IPS-18a (cell line): ENCODE data around the gene MAFG.
"Not testable (repeated sequence)": the region's sequence is repeated elsewhere in the genome, so short reads cannot be mapped to it uniquely, and the experiment has no call there.

Experiments used
- H3K27ac ChIP-seq: one replicate; pipeline ENCODE4 v1.5.1; 2013; ENCODE audit warnings: low read length
- H3K27me3 ChIP-seq: one replicate; pipeline ENCODE4 v1.6.1; 2013; ENCODE audit warnings: mild to moderate bottlenecking, low read length; ENCODE audit not compliant: control insufficient read depth, insufficient read depth
- H3K36me3 ChIP-seq: one replicate; pipeline ENCODE4 v1.6.1; 2013; ENCODE audit warnings: low read depth, low read length; ENCODE audit not compliant: control insufficient read depth
- H3K4me1 ChIP-seq: one replicate; pipeline ENCODE4 v1.6.1; 2013; ENCODE audit warnings: low read depth, low read length; ENCODE audit not compliant: control insufficient read depth
- H3K4me3 ChIP-seq: one replicate; pipeline ENCODE4 v1.5.1; 2013; ENCODE audit warnings: low read length
- H3K9ac ChIP-seq: one replicate; pipeline ENCODE4 v1.6.1; 2013; ENCODE audit warnings: mild to moderate bottlenecking, low read length, moderate library complexity
- H3K9me3 ChIP-seq: one replicate; pipeline ENCODE4 v1.6.1; 2013; ENCODE audit warnings: low read depth, low read length; ENCODE audit not compliant: control insufficient read depth

Gene MAFG

DNA sequence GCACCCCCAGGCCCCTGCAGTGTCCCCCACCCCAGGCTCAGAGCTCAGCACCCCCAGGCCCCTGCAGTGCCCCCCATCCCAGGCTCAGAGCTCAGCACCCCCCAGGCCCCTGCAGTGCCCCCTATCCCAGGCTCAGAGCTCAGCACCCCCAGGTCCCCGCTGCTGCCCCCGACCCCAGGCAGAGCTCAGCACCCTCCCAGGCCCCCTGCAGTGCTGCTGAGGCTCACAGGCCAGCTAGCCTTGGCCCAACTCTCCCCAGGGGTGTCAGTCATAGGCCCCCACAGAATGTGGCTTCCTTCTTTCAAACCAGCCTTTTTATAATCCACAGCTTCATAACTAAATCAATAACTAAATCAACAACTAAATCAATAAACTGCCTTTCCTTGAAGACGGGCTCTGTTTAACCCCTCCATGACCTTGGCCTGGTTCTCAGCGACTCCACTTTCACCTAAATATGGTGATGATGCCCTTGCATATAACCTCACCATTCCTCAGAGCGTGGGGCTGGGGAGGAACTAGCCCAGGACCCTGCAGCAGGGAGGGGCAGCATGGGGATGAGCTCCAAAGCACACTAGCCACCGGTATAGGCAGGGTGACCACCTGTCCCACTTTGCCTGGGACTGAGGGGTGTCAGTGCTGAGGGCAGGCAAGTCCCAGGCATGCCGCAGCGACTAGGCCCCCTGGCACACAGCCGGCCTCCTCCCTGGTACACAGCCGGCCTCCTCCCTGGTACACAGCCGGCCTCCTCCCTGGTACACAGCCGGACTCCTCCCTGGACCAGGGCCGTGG, 28.4 kb upstream of the MAFG start:
- Histone ChIP-seq H3K27ac (no peak overlapping the region), H3K4me3 (no peak overlapping the region), H3K36me3 (no peaks in the 10 kb centered on the region), H3K9ac (no peak overlapping the region), H3K4me1 (no peaks in the 10 kb centered on the region), H3K9me3 (no peaks in the 10 kb centered on the region), H3K27me3 (peaks cover 47% of the 10 kb centered on the region)

DNA sequence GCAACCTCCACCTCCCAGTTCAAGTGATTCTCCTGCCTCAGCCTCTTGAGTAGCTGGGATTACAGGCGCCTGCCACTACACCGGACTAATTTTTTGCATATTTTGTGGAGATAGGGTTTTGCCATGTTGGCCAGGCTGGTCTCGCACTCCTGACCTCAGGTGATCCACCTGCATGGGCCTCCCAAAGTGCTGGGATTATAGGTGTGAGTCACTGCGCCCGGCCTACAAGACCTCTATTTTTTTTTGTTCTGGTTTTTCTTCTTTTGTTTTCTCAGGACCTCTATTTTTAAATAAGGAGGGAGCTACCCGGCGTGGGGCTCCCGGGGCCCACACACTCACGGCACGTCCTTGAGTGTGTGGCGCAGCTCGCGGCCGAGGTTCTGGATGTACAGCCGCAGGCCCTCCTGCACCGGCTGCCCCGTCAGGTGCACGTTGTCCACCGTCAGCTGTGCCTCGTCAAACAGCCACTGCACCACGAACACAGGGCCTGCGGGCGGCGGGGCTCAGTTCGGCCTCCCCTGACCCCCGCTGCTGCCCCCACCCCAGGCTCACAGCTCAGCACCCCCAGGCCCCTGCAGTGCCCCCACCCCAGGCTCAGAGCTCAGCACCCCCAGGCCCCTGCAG, 27.6 kb upstream of the MAFG start:
- Histone ChIP-seq H3K27me3 (peaks cover 40% of the 10 kb centered on the region), H3K4me3 (no peak overlapping the region), H3K36me3 (no peaks in the 10 kb centered on the region), H3K9ac (no peak overlapping the region), H3K4me1 (no peaks in the 10 kb centered on the region), H3K27ac (no peak overlapping the region), H3K9me3 (no peaks in the 10 kb centered on the region)

DNA sequence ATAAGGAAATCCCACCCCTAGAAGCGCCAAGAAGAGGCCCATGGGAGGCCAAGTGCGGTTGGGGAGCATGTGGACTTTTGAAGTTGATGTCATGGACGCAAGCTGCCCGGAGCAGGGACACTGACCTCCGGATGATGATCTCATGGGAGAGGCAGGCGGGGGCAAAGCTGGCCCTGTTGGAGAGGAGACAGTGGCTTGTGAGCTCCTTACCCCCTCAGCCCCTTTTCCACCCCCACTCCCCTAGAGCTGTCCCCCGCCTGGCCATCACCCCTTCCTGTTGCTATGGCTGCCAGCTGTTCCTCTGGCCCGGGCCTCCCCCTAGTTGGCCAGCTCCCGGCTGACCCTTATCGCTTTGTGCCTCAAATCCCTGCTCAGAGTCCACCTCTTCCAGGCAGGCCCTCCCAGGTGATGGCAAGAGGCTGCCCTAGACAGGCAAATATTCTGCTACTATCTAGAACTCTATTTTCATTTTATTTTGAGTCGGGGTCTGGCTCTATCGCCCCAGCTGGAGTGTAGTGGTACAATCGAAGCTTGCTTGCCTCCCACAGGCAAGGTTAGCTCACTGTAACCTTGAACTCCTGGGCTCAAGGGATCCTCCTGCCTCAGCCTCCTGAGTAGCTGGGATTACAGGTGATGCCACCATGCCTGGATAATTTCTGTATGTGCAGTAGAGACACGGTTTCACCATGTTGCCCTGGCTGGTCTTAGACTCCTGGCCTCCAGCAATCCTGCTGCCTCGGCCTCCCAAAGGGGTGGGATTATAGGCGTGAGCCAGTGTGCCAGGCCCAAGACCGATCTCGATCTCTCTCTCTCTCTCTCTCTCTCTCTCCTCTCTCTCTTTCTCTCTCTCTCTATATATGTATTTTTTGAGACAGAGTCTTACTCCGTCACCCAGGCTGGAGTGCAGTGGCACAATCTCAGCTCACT, 26.9 kb upstream of the MAFG start:
- no peak overlapping the region for H3K27ac ChIP-seq
- no peaks in the 10 kb centered on the region for H3K9me3 ChIP-seq
- H3K36me3 ChIP-seq = no peaks in the 10 kb centered on the region
- no peak overlapping the region for H3K4me3 ChIP-seq
- peaks cover 33% of the 10 kb centered on the region for H3K27me3 ChIP-seq
- H3K9ac ChIP-seq = no peak overlapping the region
- H3K4me1 ChIP-seq = no peaks in the 10 kb centered on the region

DNA sequence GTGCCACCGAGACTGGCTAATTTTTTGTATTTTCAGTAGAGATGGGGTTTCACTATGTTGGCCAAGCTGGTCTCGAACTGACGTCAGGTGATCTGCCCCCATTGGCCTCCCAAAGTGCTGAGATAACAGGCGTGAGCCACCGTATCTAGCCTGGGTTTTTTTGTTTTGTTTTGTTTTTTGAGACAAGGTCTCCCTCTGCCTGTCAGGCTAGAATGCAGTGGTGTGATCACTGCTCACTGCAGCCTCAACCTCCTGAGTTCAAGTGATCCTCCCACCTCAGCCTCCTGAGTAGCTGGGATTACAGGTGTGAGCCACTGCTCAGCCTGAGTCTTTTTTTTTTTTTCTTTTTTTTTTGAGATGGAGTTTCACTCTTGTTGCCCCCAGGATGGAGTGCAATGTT, 25.9 kb upstream of the MAFG start:
- not testable (repeated sequence) for H3K36me3 ChIP-seq, H3K9me3 ChIP-seq, H3K9ac ChIP-seq, H3K4me1 ChIP-seq, H3K4me3 ChIP-seq, H3K27ac ChIP-seq
- H3K27me3 ChIP-seq = peaks cover 23% of the 10 kb centered on the region

DNA sequence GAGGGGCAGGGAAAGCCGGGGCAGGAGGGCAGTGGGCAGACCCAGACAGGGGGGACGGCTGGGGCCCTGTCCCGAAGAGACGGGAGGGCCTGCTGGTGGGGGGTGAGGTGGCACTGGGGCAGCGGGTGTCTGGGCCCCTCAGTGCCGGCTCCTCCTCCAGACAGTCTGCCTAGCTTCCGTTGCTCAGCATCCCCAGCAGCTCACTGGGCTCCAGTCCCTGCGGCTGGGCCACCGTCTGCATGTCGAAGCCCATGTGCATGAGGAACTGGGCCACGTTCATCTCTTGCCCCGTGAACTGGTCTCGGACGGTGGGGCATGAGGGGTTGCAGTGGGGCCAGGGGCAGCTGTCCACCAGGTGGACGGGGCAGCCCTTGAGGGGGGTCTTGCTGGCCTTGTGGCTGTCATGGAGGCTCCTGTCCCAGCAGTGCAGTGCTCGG, 25.3 kb upstream of the MAFG start:
- Histone ChIP-seq H3K9me3 (no peaks in the 10 kb centered on the region), H3K36me3 (no peaks in the 10 kb centered on the region), H3K4me1 (no peaks in the 10 kb centered on the region), H3K27me3 (peaks cover 17% of the 10 kb centered on the region), H3K9ac (no peak overlapping the region), H3K27ac (no peak overlapping the region), H3K4me3 (no peak overlapping the region)

DNA sequence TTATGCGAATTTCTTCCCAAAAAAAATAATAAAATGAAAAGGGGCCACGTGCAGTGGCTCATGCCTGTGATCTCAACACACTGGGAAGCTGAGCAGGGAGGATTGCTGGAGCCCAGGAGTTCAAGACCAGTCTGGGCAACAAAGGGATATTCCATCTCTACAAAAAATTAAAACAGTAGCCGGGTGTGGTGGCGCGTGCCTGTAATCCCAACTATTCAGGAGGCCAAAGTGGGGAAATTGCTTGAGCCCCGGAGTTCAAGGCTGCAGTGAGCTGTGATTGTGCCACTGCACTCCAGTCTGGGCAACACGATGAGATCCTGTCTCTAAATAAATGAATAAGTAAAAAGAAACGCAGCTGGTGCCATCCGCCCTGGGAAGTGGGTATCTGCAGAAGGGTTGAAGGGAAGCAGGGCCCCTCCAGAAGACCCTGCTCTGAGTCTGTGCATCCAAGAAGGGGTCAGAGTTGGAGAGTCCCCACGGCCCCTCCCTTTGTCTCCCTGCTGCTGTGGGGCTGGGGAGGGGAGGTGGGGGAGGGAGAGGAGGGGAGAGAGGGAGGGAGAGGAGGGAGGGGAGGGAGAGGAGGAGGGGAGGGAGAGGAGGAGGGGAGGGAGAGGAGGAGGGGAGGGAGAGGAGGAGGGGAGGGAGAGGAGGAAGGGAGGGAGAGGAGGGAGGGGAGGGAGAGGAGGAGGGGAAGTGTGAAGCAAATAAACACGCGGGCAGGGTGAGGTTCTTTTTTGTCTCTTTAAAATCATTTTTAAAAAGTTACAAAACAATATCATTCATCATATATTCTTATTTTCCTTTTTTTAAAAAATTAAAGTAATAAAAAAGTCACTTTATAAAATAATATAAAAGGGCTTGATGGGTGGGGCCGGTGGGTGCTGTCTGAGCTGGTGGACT, 24.5 kb upstream of the MAFG start:
- Histone ChIP-seq H3K4me1 (no peaks in the 10 kb centered on the region), H3K27me3 (peaks cover 9% of the 10 kb centered on the region), H3K9me3 (no peaks in the 10 kb centered on the region), H3K27ac (no peak overlapping the region), H3K9ac (no peak overlapping the region), H3K4me3 (no peak overlapping the region), H3K36me3 (no peaks in the 10 kb centered on the region)

DNA sequence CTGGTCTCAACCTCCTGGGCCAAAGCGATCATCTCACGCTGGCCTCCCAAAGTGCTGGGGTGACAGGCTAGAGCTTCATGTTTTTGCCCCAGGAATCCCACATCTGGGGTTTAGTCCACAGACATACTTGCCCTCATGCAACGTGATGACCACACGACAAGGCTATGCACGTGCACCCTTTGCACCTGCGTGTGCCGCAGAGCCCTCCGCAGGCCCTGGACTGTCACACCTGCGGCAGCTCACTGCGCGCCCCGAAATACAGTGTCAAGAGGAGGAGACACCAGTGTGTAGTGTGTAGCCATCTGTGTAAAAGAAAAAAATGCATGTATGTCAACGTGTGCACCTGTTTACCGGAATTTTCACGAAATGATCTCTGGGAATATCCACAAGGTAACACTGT, 23.0 kb upstream of the MAFG start:
- Histone ChIP-seq H3K4me1 (no peaks in the 10 kb centered on the region), H3K27ac (no peak overlapping the region), H3K9ac (no peak overlapping the region), H3K36me3 (no peaks in the 10 kb centered on the region), H3K27me3 (no peaks in the 10 kb centered on the region), H3K4me3 (no peak overlapping the region), H3K9me3 (no peaks in the 10 kb centered on the region)

DNA sequence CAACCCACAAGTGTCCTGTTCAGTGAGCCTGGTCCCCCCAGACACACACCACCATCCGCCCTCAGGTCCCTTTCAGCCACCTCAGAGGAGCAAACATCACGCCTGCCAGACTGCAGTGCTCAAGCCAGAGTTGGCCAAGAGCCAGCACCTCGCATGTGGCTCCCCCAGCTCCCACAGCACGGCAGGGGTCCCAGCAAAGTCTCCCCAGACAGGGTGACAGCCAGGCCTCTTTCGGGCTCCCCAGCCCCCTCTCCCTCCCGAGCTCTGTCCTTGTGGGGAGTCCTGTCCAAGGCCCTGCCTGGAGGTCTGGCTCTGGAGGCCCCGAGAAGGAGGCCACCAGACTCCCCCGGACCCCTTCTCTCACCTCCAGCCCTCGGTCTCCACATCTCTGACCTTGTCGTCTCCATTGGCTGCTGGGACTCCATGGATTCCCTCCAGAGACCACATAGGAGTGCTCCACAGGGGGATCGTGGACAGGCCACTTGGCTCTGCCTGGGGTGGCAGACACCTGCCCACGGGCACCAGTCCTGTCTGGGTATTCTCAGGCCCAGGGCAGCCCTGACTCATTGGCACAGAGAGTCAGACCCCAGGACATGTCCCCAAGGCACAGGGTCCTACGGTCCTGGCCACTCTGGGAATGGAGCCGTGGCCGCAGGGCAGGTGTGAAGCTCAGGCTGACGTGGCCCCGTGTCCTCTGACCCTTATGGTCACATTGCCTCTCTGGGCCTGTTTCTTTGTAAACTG, 21.3 kb upstream of the MAFG start:
- Histone ChIP-seq H3K27ac (no peak overlapping the region), H3K27me3 (peaks cover 5% of the 10 kb centered on the region), H3K36me3 (no peaks in the 10 kb centered on the region), H3K9me3 (no peaks in the 10 kb centered on the region), H3K4me3 (no peak overlapping the region), H3K4me1 (no peaks in the 10 kb centered on the region), H3K9ac (no peak overlapping the region)

DNA sequence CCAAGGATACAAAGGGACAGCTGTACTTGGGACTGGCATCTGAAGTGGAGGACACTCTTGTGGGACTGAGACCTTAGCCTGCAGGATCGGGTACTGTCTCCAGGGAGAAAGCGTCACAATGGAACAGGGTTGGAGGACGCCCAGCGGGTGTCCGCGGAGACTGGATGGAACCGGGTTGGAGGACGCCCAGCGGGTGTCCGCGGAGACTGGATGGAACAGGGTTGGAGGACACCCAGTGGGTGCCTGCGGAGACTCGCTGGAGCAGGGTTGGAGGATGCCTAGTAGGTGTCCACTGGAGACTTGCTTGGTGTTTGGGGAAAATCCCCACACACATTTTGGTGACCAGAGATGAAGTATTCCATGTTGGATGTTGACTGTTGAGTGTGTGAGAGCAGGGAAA, 19.7 kb upstream of the MAFG start, which contains the start of gene MYADML2:
TSS of gene MYADML2 (minus strand) at position 45 of the 400 bp plus-strand sequence. CDS start 5,492 bp downstream, outside the sequence.
- Histone ChIP-seq H3K27ac (no peak within 1 kb of the TSS), H3K4me1 (peaks cover 2% of the 10 kb centered on the region), H3K9ac (no peak within 1 kb of the TSS), H3K4me3 (no peak within 1 kb of the TSS), H3K27me3 (peaks cover 5% of the 10 kb centered on the region), H3K9me3 (no peaks in the 10 kb centered on the region), H3K36me3 (no peaks in the 10 kb centered on the region)

DNA sequence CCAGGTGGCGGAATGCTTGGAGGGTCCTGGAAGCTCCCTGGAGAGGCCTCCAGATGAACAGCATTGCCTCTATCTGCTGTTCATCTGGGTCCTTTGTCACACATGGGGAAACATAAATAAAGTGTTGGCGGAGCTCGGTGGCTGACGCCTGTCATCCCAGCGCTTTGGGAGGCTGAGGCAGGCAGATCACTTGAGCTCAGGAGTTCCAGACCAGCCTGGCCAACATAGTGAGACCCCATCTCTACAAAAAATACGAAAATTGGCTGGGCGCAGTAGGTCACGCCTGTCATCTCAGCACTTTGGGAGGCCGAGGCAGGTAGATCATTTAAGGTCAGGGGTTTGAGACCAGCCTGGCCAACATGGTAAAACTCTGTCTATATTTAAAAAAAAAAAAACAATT, 17.3 kb upstream of the MAFG start:
- H3K27me3 ChIP-seq = peaks cover 5% of the 10 kb centered on the region
- no peak overlapping the region for H3K4me3 ChIP-seq
- H3K9ac ChIP-seq = no peak overlapping the region
- H3K9me3 ChIP-seq = no peaks in the 10 kb centered on the region
- H3K27ac ChIP-seq = no peak overlapping the region
- H3K36me3 ChIP-seq = no peaks in the 10 kb centered on the region
- H3K4me1 ChIP-seq = peaks cover 9% of the 10 kb centered on the region
